ENCODE data around the gene RIPOR2. TPM values are rescaled to one million over a fixed set of nuclear protein-coding genes. Genes with fewer than 3 reads are reported as not detected.

The RIPOR2 gene
- total RNA-seq: 100 to 1,000 TPM; 420 to 432 TPM
- 100 to 1,000 TPM; 431 to 458 TPM for polyA plus RNA-seq

GRCh38 chr6:24935366-24936152, at the start of gene RIPOR2:
Gene RIPOR2 (minus strand): TSS chr6:24935960. CDS start chr6:24935898, 62 bp downstream.
- peak within 1 kb of the TSS; percentile 96 to 100 (median 99) for H3K4me3 Mint-ChIP-seq
- H3K36me3 Mint-ChIP-seq: peaks cover 62 to 66% of the 10 kb centered on the region in 2 donors
- H3K9me3 ChIP-seq (ENCODE audit: control insufficient read depth in 1 of 2, low read length in 2 of 2): no peaks in the 10 kb centered on the region
- H3K4me1 ChIP-seq (ENCODE audit: insufficient read depth, low read length): peaks cover 55% of the 10 kb centered on the region
- POLR2A ChIA-PET (ENCODE audit: partially characterized antibody): interaction anchor here (0.5 to 22.9 kb wide), 23 partner anchors 9 to 1082 kb away, joined by 3 to 1351 read pairs (median 9); a partner anchor contains a TSS
- H3K27ac Mint-ChIP-seq: peak within 1 kb of the TSS; percentile 87 to 96 (median 95)
- intact Hi-C loops (cut with micrococcal nuclease): loop anchor here (1.0 kb wide), 3 partner anchors 9 to 39 kb away; no protein-coding TSS in a partner anchor
- H3K9me3 Mint-ChIP-seq: peaks cover 0 to 2% (median 0%) of the 10 kb centered on the region in 8 donors
- no peaks in the 10 kb centered on the region for H3K27me3 ChIP-seq (ENCODE audit: insufficient read depth, low read length)
- H3K36me3 ChIP-seq (ENCODE audit: insufficient read depth, low read length): peaks cover 23% of the 10 kb centered on the region
- peak within 1 kb of the TSS; percentile 78 for H3K27ac ChIP-seq (ENCODE audit: low read depth, low read length)
- CTCF ChIA-PET (ENCODE audit: partially characterized antibody): interaction anchor here (0.7 to 15.0 kb wide), 27 partner anchors 8 to 135 kb away, joined by 3 to 367 read pairs (median 24); no protein-coding TSS in a partner anchor
- peaks cover 46 to 73% (median 53%) of the 10 kb centered on the region in 4 donors for H3K4me1 Mint-ChIP-seq
- DNase-seq: peak; percentile 70 to 87 (median 75)
- peak within 1 kb of the TSS; percentile 96 to 100 for H3K4me3 ChIP-seq (ENCODE audit: low read length in 2 of 2)
- H3K27me3 Mint-ChIP-seq: no peaks in the 10 kb centered on the region

- H3K4me1 Mint-ChIP-seq: peaks cover 47 to 84% (median 70%) of the 10 kb centered on the region in 4 donors
- H3K27ac Mint-ChIP-seq: peak overlapping the region in 3 of 7 donors; percentile 22 to 46 (median 22)
- intact Hi-C loops (cut with micrococcal nuclease): no loop called here
- ChIA-PET CTCF (ENCODE audit: partially characterized antibody) (interaction anchor here (1.0 to 11.9 kb wide), 2 partner anchors 36 to 49 kb away, joined by 3 to 153 read pairs; partner anchors contain the start of gene RIPOR2), POLR2A (ENCODE audit: partially characterized antibody) (interaction anchor here (1.0 to 19.9 kb wide), 3 partner anchors 11 to 52 kb away, joined by 3 to 486 read pairs (median 393); partner anchors contain the start of gene RIPOR2)
- no peak for DNase-seq
- H3K27me3 ChIP-seq (ENCODE audit: insufficient read depth, low read length): no peaks in the 10 kb centered on the region
- no peaks in the 10 kb centered on the region for H3K27me3 Mint-ChIP-seq
- H3K27ac ChIP-seq (ENCODE audit: low read depth, low read length): no peak overlapping the region
- H3K4me1 ChIP-seq (ENCODE audit: insufficient read depth, low read length): peaks cover 70% of the 10 kb centered on the region
- H3K36me3 Mint-ChIP-seq: peaks cover 26 to 29% of the 10 kb centered on the region in 2 donors
- H3K4me3 Mint-ChIP-seq: peak overlapping the region in 2 of 8 donors; percentile 2 to 66
- no peak overlapping the region for H3K4me3 ChIP-seq (ENCODE audit: low read length in 2 of 2)
- H3K36me3 ChIP-seq (ENCODE audit: insufficient read depth, low read length): no peaks in the 10 kb centered on the region
- no peaks in the 10 kb centered on the region for H3K9me3 ChIP-seq (ENCODE audit: control insufficient read depth in 1 of 2, low read length in 2 of 2)
- H3K9me3 Mint-ChIP-seq: peaks cover 0 to 7% (median 5%) of the 10 kb centered on the region in 8 donors
Measured at GRCh38 chr6:24985323-24985722, 49.6 kb upstream of the RIPOR2 start.

GRCh38 chr6:24982231-24982630, 46.5 kb upstream of the RIPOR2 start:
- Histone ChIP-seq H3K36me3 (ENCODE audit: insufficient read depth, low read length) (no peaks in the 10 kb centered on the region), H3K27me3 (ENCODE audit: insufficient read depth, low read length) (no peaks in the 10 kb centered on the region), H3K27ac (ENCODE audit: low read depth, low read length) (no peak overlapping the region), H3K4me1 (ENCODE audit: insufficient read depth, low read length) (peaks cover 75% of the 10 kb centered on the region), H3K9me3 (ENCODE audit: control insufficient read depth in 1 of 2, low read length in 2 of 2) (no peaks in the 10 kb centered on the region), H3K4me3 (ENCODE audit: low read length in 2 of 2) (no peak overlapping the region)
- ChIA-PET CTCF (ENCODE audit: partially characterized antibody) (interaction anchor here (0.9 to 11.9 kb wide), 5 partner anchors 9 to 125 kb away, joined by 3 to 153 read pairs (median 3); partner anchors contain the start of gene RIPOR2), POLR2A (ENCODE audit: partially characterized antibody) (interaction anchor here (0.8 to 19.9 kb wide), 7 partner anchors 8 to 91 kb away, joined by 3 to 486 read pairs (median 8); partner anchors contain the start of gene RIPOR2)
- peaks cover 36 to 37% of the 10 kb centered on the region in 2 donors for H3K36me3 Mint-ChIP-seq
- peaks cover 62 to 96% (median 76%) of the 10 kb centered on the region in 4 donors for H3K4me1 Mint-ChIP-seq
- H3K4me3 Mint-ChIP-seq: no peak overlapping the region
- H3K9me3 Mint-ChIP-seq: peaks cover 0 to 10% (median 3%) of the 10 kb centered on the region in 8 donors
- H3K27me3 Mint-ChIP-seq: no peaks in the 10 kb centered on the region
- peak overlapping the region in 2 of 7 donors; percentile 48 to 63 for H3K27ac Mint-ChIP-seq
- intact Hi-C loops (cut with micrococcal nuclease): no loop called here
- no peak for DNase-seq

- Mint-ChIP-seq H3K9me3 (peaks cover 0 to 6% (median under 1%) of the 10 kb centered on the region in 8 donors), H3K27me3 (no peaks in the 10 kb centered on the region), H3K36me3 (peaks cover 31 to 33% of the 10 kb centered on the region in 2 donors), H3K27ac (peak overlapping the region; percentile 22 to 72 (median 64)), H3K4me3 (peak overlapping the region in 3 of 8 donors; percentile 10 to 58 (median 11)), H3K4me1 (peaks cover 55 to 90% (median 72%) of the 10 kb centered on the region in 4 donors)
- POLR2A ChIA-PET (ENCODE audit: partially characterized antibody): interaction anchor here (6.8 to 19.9 kb wide), 3 partner anchors 9 to 48 kb away, joined by 53 to 486 read pairs (median 393); partner anchors contain the start of gene RIPOR2
- intact Hi-C loops (cut with micrococcal nuclease): no loop called here
- Histone ChIP-seq H3K4me3 (ENCODE audit: low read length in 2 of 2) (no peak overlapping the region), H3K9me3 (ENCODE audit: control insufficient read depth in 1 of 2, low read length in 2 of 2) (no peaks in the 10 kb centered on the region), H3K27ac (ENCODE audit: low read depth, low read length) (no peak overlapping the region), H3K36me3 (ENCODE audit: insufficient read depth, low read length) (no peaks in the 10 kb centered on the region), H3K4me1 (ENCODE audit: insufficient read depth, low read length) (peaks cover 66% of the 10 kb centered on the region), H3K27me3 (ENCODE audit: insufficient read depth, low read length) (no peaks in the 10 kb centered on the region)
- CTCF ChIA-PET (ENCODE audit: partially characterized antibody): interaction anchor here (1.3 to 11.9 kb wide), 3 partner anchors 10 to 124 kb away, joined by 3 to 153 read pairs (median 100); partner anchors contain the start of gene RIPOR2
- DNase-seq: no peak
Measured at GRCh38 chr6:24981386-24981760, 45.6 kb upstream of the RIPOR2 start.

- peaks cover 0 to 5% (median 0%) of the 10 kb centered on the region in 8 donors for H3K9me3 Mint-ChIP-seq
- H3K4me3 Mint-ChIP-seq: peak overlapping the region in 5 of 8 donors; percentile 1 to 55 (median 27)
- DNase-seq: peak in 1 of 5 donors; percentile 61
Measured at GRCh38 chr6:24980507-24981385, 45.0 kb upstream of the RIPOR2 start.

GRCh38 chr6:24979176-24979575, 43.4 kb upstream of the RIPOR2 start:
- peaks cover 0 to 5% (median 0%) of the 10 kb centered on the region in 8 donors for H3K9me3 Mint-ChIP-seq
- Histone ChIP-seq H3K27me3 (ENCODE audit: insufficient read depth, low read length) (no peaks in the 10 kb centered on the region), H3K4me1 (ENCODE audit: insufficient read depth, low read length) (peaks cover 61% of the 10 kb centered on the region), H3K27ac (ENCODE audit: low read depth, low read length) (no peak overlapping the region), H3K36me3 (ENCODE audit: insufficient read depth, low read length) (no peaks in the 10 kb centered on the region), H3K9me3 (ENCODE audit: control insufficient read depth in 1 of 2, low read length in 2 of 2) (no peaks in the 10 kb centered on the region), H3K4me3 (ENCODE audit: low read length in 2 of 2) (no peak overlapping the region)
- ChIA-PET CTCF (ENCODE audit: partially characterized antibody) (interaction anchor here (2.2 to 11.9 kb wide), 3 partner anchors 12 to 43 kb away, joined by 7 to 153 read pairs (median 100); partner anchors contain the start of gene RIPOR2), POLR2A (ENCODE audit: partially characterized antibody) (interaction anchor here (1.3 to 19.9 kb wide), 5 partner anchors 11 to 79 kb away, joined by 3 to 486 read pairs (median 53); partner anchors contain the start of gene RIPOR2)
- H3K27ac Mint-ChIP-seq: peak overlapping the region in 4 of 7 donors; percentile 54 to 83 (median 66)
- peaks cover 35 to 36% of the 10 kb centered on the region in 2 donors for H3K36me3 Mint-ChIP-seq
- H3K27me3 Mint-ChIP-seq: no peaks in the 10 kb centered on the region
- peak overlapping the region in 1 of 8 donors; percentile 13 for H3K4me3 Mint-ChIP-seq
- DNase-seq: no peak
- peaks cover 53 to 81% (median 68%) of the 10 kb centered on the region in 4 donors for H3K4me1 Mint-ChIP-seq
- intact Hi-C loops (cut with micrococcal nuclease): no loop called here

More at GRCh38 chr6:24980507-24981385, 45.0 kb upstream of the RIPOR2 start:
- Histone ChIP-seq H3K27ac (ENCODE audit: low read depth, low read length) (no peak overlapping the region), H3K36me3 (ENCODE audit: insufficient read depth, low read length) (no peaks in the 10 kb centered on the region), H3K4me3 (ENCODE audit: low read length in 2 of 2) (no peak overlapping the region), H3K27me3 (ENCODE audit: insufficient read depth, low read length) (no peaks in the 10 kb centered on the region), H3K4me1 (ENCODE audit: insufficient read depth, low read length) (peaks cover 60% of the 10 kb centered on the region), H3K9me3 (ENCODE audit: control insufficient read depth in 1 of 2, low read length in 2 of 2) (no peaks in the 10 kb centered on the region)
- H3K27me3 Mint-ChIP-seq: no peaks in the 10 kb centered on the region
- H3K4me1 Mint-ChIP-seq: peaks cover 50 to 83% (median 67%) of the 10 kb centered on the region in 4 donors
- POLR2A ChIA-PET (ENCODE audit: partially characterized antibody): interaction anchor here (0.9 to 19.9 kb wide), 5 partner anchors 10 to 122 kb away, joined by 3 to 486 read pairs (median 53); partner anchors contain the start of gene RIPOR2
- intact Hi-C loops (cut with micrococcal nuclease): no loop called here
- H3K36me3 Mint-ChIP-seq: peaks cover 28 to 32% of the 10 kb centered on the region in 2 donors
- CTCF ChIA-PET (ENCODE audit: partially characterized antibody): interaction anchor here (1.0 to 11.9 kb wide), 5 partner anchors 10 to 125 kb away, joined by 3 to 153 read pairs (median 3); partner anchors contain the start of gene RIPOR2
- H3K27ac Mint-ChIP-seq: peak overlapping the region; percentile 8 to 79 (median 68)

All from CD4-positive, alpha-beta memory T cell (primary cell).